Neural cell (in vitro differentiated cells): ENCODE data around the gene GPR17. TPM values are rescaled to one million over a fixed set of nuclear protein-coding genes. Genes with fewer than 3 reads are reported as not detected.

Source experiments
- H2AFZ ChIP-seq: fragments of 200-600, 300-800 bp; sonication (generic), shearing (Covaris generic); 2 replicates; pipeline ENCODE4 v1.6.0; 2014; ENCODE audit warnings: low read depth, mild to moderate bottlenecking, antibody characterized with exemption, low read length, moderate library complexity
- H3F3A ChIP-seq: fragments of 200-600 bp; shearing (Covaris generic); 2 replicates; pipeline ENCODE4 v1.6.1; 2016; ENCODE audit warnings: mild to moderate bottlenecking, moderate library complexity, mixed read lengths, antibody characterized with exemption, low read length; ENCODE audit not compliant: insufficient read depth, poor library complexity, severe bottlenecking
- H3K27ac ChIP-seq: fragments of 200-600, 300-800 bp; sonication (generic), shearing (Covaris generic); 2 replicates; pipeline ENCODE4 v1.5.1; 2014; ENCODE audit warnings: mild to moderate bottlenecking, low read length, moderate library complexity
- H3K27me3 ChIP-seq: fragments of 300-800, 200-600 bp; sonication (generic), shearing (Covaris generic); 2 replicates; pipeline ENCODE4 v1.6.0; 2014; ENCODE audit warnings: mild to moderate bottlenecking, low read depth, low read length, moderate library complexity; ENCODE audit not compliant: insufficient read depth
- H3K36me3 ChIP-seq: fragments of 300-800, 200-600 bp; sonication (generic), shearing (Covaris generic); 2 replicates; pipeline ENCODE4 v1.5.1; 2014; ENCODE audit warnings: mild to moderate bottlenecking, antibody characterized with exemption, low read length, moderate library complexity; ENCODE audit not compliant: insufficient read depth
- H3K4me2 ChIP-seq: fragments of 300-800, 200-600 bp; sonication (generic), shearing (Covaris generic); 2 replicates; pipeline ENCODE4 v1.6.0; 2014; ENCODE audit warnings: mild to moderate bottlenecking, low read length
- H3K4me3 ChIP-seq: fragments of 300-800, 200-600 bp; sonication (generic), shearing (Covaris generic); 2 replicates; pipeline ENCODE4 v1.5.1; 2014; ENCODE audit warnings: mild to moderate bottlenecking, low read length, moderate library complexity
- H3K79me2 ChIP-seq: fragments of 200-600 bp; shearing (Covaris generic); replicated peaks from 2 replicates; pipeline ENCODE4 v1.6.0; 2014; ENCODE audit warnings: mild to moderate bottlenecking, low read length, moderate library complexity; ENCODE audit not compliant: insufficient read depth
- H3K9ac ChIP-seq: fragments of 300-800, 200-600 bp; sonication (generic), shearing (Covaris generic); 2 replicates; pipeline ENCODE4 v1.6.1; 2016; ENCODE audit warnings: mild to moderate bottlenecking, low read length, mixed read lengths
- H3K9me2 ChIP-seq: fragments of 200-600 bp; shearing (Covaris generic); 2 replicates; pipeline ENCODE4 v1.6.1; 2016; ENCODE audit warnings: mild to moderate bottlenecking, low read length, mixed read lengths; ENCODE audit not compliant: insufficient read depth
- H3K9me3 ChIP-seq: fragments of 200-600, 300-800 bp; sonication (generic), shearing (Covaris generic); 2 replicates; pipeline ENCODE4 v1.6.1; 2016; ENCODE audit warnings: mild to moderate bottlenecking, mixed run types, low read length, moderate library complexity, mixed read lengths
- H4K20me1 ChIP-seq: fragments of 200-600 bp; shearing (Covaris generic); 2 replicates; pipeline ENCODE4 v1.6.1; 2016; ENCODE audit warnings: mild to moderate bottlenecking, mixed run types; ENCODE audit not compliant: insufficient read depth
- CTCF ChIP-seq: fragments of 450-650 bp; IDR thresholded peaks from 2 replicates; pipeline ENCODE4 v1.5.1; 2014; ENCODE audit warnings: antibody characterized with exemption, mild to moderate bottlenecking, moderate library complexity; ENCODE audit not compliant: poor library complexity, severe bottlenecking
- EP300 ChIP-seq: fragments of 450-650 bp; conservative IDR thresholded peaks from 2 replicates; pipeline ENCODE4 v1.6.1; 2014; ENCODE audit warnings: antibody characterized with exemption, mild to moderate bottlenecking, moderate library complexity; ENCODE audit not compliant: poor library complexity, severe bottlenecking
- EZH2 ChIP-seq: fragments of 200-600, 300-800 bp; shearing (Covaris generic), sonication (generic); IDR thresholded peaks from 2 replicates; pipeline ENCODE4 v1.6.1; 2014; ENCODE audit warnings: antibody characterized with exemption, low read length, borderline replicate concordance, mild to moderate bottlenecking; ENCODE audit not compliant: insufficient read depth, poor library complexity, severe bottlenecking
- MXI1 ChIP-seq: fragments of 450-650 bp; conservative IDR thresholded peaks from 2 replicates; pipeline ENCODE4 v1.6.1; 2014; ENCODE audit warnings: antibody characterized with exemption, mild to moderate bottlenecking; ENCODE audit not compliant: poor library complexity, severe bottlenecking
- POLR2AphosphoS5 ChIP-seq: IDR thresholded peaks from 2 replicates; pipeline ENCODE4 v1.6.1; 2012
- RAD21 ChIP-seq: fragments of 450-650 bp; conservative IDR thresholded peaks from 2 replicates; pipeline ENCODE4 v1.6.1; 2014; ENCODE audit warnings: antibody characterized with exemption, mild to moderate bottlenecking, moderate library complexity
- REST ChIP-seq: IDR thresholded peaks from 2 replicates; pipeline ENCODE4 v1.6.1; 2012; ENCODE audit warnings: borderline replicate concordance
- SMC3 ChIP-seq: fragments of 450-650 bp; conservative IDR thresholded peaks from 2 replicates; pipeline ENCODE4 v1.6.1; 2014; ENCODE audit warnings: antibody characterized with exemption, mild to moderate bottlenecking, moderate library complexity; ENCODE audit not compliant: poor library complexity
- TAF1 ChIP-seq: IDR thresholded peaks from 2 replicates; pipeline ENCODE4 v1.6.1; 2012; ENCODE audit warnings: low read depth
- polyA plus RNA-seq: library from polyadenylated mRNA; depleted of rRNA; stranded (reverse); fragments of >200 nt; gene quantifications from 2 replicates; pipeline ENCODE4 v1.2.3, GENCODE V29; 2014

The GPR17 gene
- polyA plus RNA-seq, 1 donor from 2014 or later: not detected

DNA sequence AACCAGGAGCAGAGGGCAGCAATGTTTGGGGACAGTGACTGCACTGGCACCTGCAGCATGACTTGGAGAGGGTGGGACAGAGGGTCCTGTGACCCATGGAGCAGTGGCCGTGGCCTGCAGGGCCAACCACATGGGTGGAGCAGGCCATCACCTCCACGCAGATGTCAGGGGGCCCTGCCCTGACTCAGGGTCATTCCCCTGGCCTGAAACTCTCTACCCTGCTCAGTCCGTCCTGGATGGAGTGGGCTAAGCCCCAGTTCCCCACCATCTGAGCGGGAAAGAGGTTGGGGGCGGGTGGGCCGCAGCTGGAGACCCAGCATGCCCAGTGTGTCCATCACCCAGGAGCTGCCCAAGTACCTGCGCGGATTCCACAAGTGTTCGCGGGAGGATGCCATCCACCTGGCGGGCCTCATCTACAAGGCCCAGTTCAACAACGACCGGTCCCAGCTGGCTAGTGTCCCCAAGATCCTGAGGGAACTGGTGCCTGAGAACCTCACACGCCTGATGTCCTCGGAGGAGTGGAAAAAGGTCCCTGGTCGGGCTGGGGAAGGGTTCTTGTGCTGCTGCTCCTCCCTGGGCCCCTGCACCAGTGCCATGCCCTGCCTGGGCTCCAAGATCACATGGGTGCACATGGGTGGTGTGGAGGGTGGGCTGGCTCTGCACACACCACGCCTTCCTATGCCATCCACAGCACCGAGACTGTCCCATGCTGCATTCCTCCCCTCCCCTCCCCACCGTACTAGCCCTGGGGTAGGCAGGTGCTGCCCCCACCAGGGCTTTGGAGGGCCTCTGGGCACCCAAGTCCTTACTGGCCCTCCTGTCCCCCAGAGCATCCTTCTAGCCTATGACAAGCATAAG is 10.3 kb upstream of the GPR17 start:
- no peaks in the 10 kb centered on the region for H3K9me3 ChIP-seq
- no peaks in the 10 kb centered on the region for H3K9me2 ChIP-seq
- no peaks in the 10 kb centered on the region for H4K20me1 ChIP-seq
- H3K79me2 ChIP-seq: no peaks in the 10 kb centered on the region
- no peak overlapping the region for H3K27ac ChIP-seq
- H3F3A ChIP-seq: no peaks in the 10 kb centered on the region
- no peak for TF ChIP-seq TAF1
- TF ChIP-seq EZH2: no peak
- no peak for TF ChIP-seq RAD21
- no peak for TF ChIP-seq EP300
- TF ChIP-seq SMC3: no peak
- no peak for TF ChIP-seq MXI1
- no peak for TF ChIP-seq POLR2AphosphoS5
- TF ChIP-seq CTCF: no peak
- TF ChIP-seq REST: no peak
- H2AFZ ChIP-seq: no peak overlapping the region
- no peaks in the 10 kb centered on the region for H3K36me3 ChIP-seq
- H3K4me2 ChIP-seq: no peak overlapping the region
- no peak overlapping the region for H3K4me3 ChIP-seq
- no peak overlapping the region for H3K9ac ChIP-seq
- H3K27me3 ChIP-seq: no peaks in the 10 kb centered on the region

- no peaks in the 10 kb centered on the region for H3K9me3 ChIP-seq
- no peak overlapping the region for H3K27ac ChIP-seq
- no peaks in the 10 kb centered on the region for H3K9me2 ChIP-seq
- H3K27me3 ChIP-seq: no peaks in the 10 kb centered on the region
- no peak overlapping the region for H2AFZ ChIP-seq
- H3K4me2 ChIP-seq: no peak overlapping the region
- H3K79me2 ChIP-seq: no peaks in the 10 kb centered on the region
- no peak overlapping the region for H3K9ac ChIP-seq
- no peaks in the 10 kb centered on the region for H4K20me1 ChIP-seq
- TF ChIP-seq TAF1: no peak
- no peak for TF ChIP-seq RAD21
- TF ChIP-seq EP300: no peak
- TF ChIP-seq MXI1: no peak
- TF ChIP-seq CTCF: no peak
- TF ChIP-seq EZH2: no peak
- no peak for TF ChIP-seq POLR2AphosphoS5
- TF ChIP-seq REST: no peak
- TF ChIP-seq SMC3: no peak
- H3K4me3 ChIP-seq: no peak overlapping the region
- no peaks in the 10 kb centered on the region for H3K36me3 ChIP-seq
- H3F3A ChIP-seq: no peaks in the 10 kb centered on the region
Observed at GRCh38 chr2:127636248-127637235, 9.4 kb upstream of the GPR17 start.
